Astrocyte (in vitro differentiated cells and primary cell): Measurements from ENCODE around the gene SMIM36. TPM values are rescaled to one million over a fixed set of nuclear protein-coding genes. Genes with fewer than 3 reads are reported as not detected.
A peak's percentile ranks its signal among the peaks of the same experiment; 100 is the strongest.

Source experiments
- DNase-seq: peaks from one replicate; pipeline ENCODE4 v3.0.0-alpha.2; 2010; ENCODE audit warnings: low read depth
- FAIRE-seq: peaks from 2 replicates; lab custom pipeline; 2011; peaks lifted over from hg19 to GRCh38; lab: Jason Lieb, UNC
- H2AFZ ChIP-seq: 2 replicates; pipeline ENCODE4 v1.6.0; 2012; ENCODE audit warnings: low read depth, low read length, inconsistent platforms
- H3K27ac ChIP-seq: 2 replicates; pipeline ENCODE4 v1.5.1; 2011; ENCODE audit warnings: low read depth, low read length, inconsistent platforms
- H3K27me3 ChIP-seq: 2 replicates; pipeline ENCODE4 v1.6.0; 2011; ENCODE audit warnings: low read length, inconsistent platforms; ENCODE audit not compliant: insufficient read depth
- H3K36me3 ChIP-seq: 2 replicates; pipeline ENCODE4 v1.5.1; 2011; ENCODE audit warnings: low read length, inconsistent platforms; ENCODE audit not compliant: insufficient read depth
- H3K4me1 ChIP-seq: 2 replicates; pipeline ENCODE4 v1.5.1; 2011; ENCODE audit warnings: low read length, inconsistent platforms; ENCODE audit not compliant: insufficient read depth
- H3K4me2 ChIP-seq: 2 replicates; pipeline ENCODE4 v1.6.0; 2012; ENCODE audit warnings: low read length, inconsistent platforms
- H3K4me3 ChIP-seq: 2 replicates; pipeline ENCODE4 v1.5.1; 2011; ENCODE audit warnings: low read depth, mild to moderate bottlenecking, low read length, inconsistent platforms; ENCODE audit not compliant: insufficient read depth
- H3K79me2 ChIP-seq: 2 replicates; pipeline ENCODE4 v1.6.0; 2012; ENCODE audit warnings: mild to moderate bottlenecking, low read length, inconsistent platforms; ENCODE audit not compliant: insufficient read depth
- H3K9ac ChIP-seq: 2 replicates; pipeline ENCODE4 v1.6.0; 2012; ENCODE audit warnings: mild to moderate bottlenecking, low read length, inconsistent platforms
- H3K9me3 ChIP-seq: 2 replicates; pipeline ENCODE4 v1.5.1; 2012; ENCODE audit warnings: low read depth, mild to moderate bottlenecking, low read length, inconsistent platforms; ENCODE audit not compliant: insufficient read depth
- H4K20me1 ChIP-seq: 2 replicates; pipeline ENCODE4 v1.6.0; 2012; ENCODE audit warnings: low read length, inconsistent platforms; ENCODE audit not compliant: insufficient read depth
- H3K27ac Mint-ChIP-seq: one replicate; pipeline ENCODE4 v1.8.0; 2021; ENCODE audit warnings: mild to moderate bottlenecking, mixed read lengths; ENCODE audit not compliant: unreplicated experiment
- H3K27me3 Mint-ChIP-seq: one replicate; pipeline ENCODE4 v1.8.0; 2021; ENCODE audit warnings: low read depth, mixed read lengths; ENCODE audit not compliant: unreplicated experiment
- H3K36me3 Mint-ChIP-seq: one replicate; pipeline ENCODE4 v1.8.0; 2021; ENCODE audit warnings: low read depth, mixed read lengths; ENCODE audit not compliant: unreplicated experiment
- H3K4me1 Mint-ChIP-seq: one replicate; pipeline ENCODE4 v1.8.0; 2021; ENCODE audit warnings: low read depth, mixed read lengths; ENCODE audit not compliant: unreplicated experiment
- H3K4me3 Mint-ChIP-seq: one replicate; pipeline ENCODE4 v1.8.0; 2021; ENCODE audit warnings: mild to moderate bottlenecking, moderate library complexity, mixed read lengths; ENCODE audit not compliant: unreplicated experiment
- H3K9me3 Mint-ChIP-seq: one replicate; pipeline ENCODE4 v1.8.0; 2021; ENCODE audit warnings: mild to moderate bottlenecking, mixed read lengths; ENCODE audit not compliant: unreplicated experiment
- CTCF ChIP-seq: IDR thresholded peaks from 2 replicates; pipeline ENCODE4 v1.5.1; 2011; ENCODE audit warnings: low read depth, mild to moderate bottlenecking, inconsistent platforms, low read length, moderate library complexity; ENCODE audit not compliant: insufficient read depth
- EZH2 ChIP-seq: IDR thresholded peaks from 2 replicates; pipeline ENCODE4 v1.6.1; 2012; ENCODE audit warnings: mild to moderate bottlenecking, low read length, inconsistent platforms; ENCODE audit not compliant: insufficient read depth
- total RNA-seq: library from RNA; stranded (reverse); gene quantifications from 2 replicates; pipeline ENCODE4 v1.2.1, GENCODE V29; 2021

The SMIM36 gene
- total RNA-seq, 1 donor from 2014 or later = not detected

DNA sequence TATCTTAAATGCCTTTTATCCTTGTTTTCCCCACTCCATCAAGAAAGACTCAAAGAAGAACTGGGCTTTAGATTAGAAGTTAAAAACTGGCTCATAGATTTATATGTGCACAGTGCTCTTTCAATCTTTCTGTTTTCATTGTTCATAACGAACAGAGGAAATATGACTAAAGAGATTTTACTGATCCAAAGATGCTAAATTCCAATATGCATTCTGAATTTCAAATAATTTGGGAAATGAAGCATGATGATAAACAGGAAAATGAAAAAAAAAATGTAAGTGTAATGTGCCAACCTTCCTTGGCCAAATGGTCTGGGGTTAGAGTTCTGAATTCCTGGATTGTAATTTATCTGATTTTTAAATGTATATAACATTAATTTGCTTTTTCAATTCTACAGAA lies 25.0 kb upstream of the SMIM36 start:
- Mint-ChIP-seq H3K27me3 (no peaks in the 10 kb centered on the region), H3K9me3 (no peaks in the 10 kb centered on the region), H3K27ac (no peak overlapping the region), H3K4me3 (no peak overlapping the region), H3K36me3 (no peaks in the 10 kb centered on the region), H3K4me1 (peaks cover 4% of the 10 kb centered on the region)
- no peak for DNase-seq
- H2AFZ ChIP-seq = no peak overlapping the region
- no peaks in the 10 kb centered on the region for H4K20me1 ChIP-seq
- TF ChIP-seq EZH2 (no peak), CTCF (no peak)
- H3K4me3 ChIP-seq = no peak overlapping the region
- no peak overlapping the region for H3K9ac ChIP-seq
- no peaks in the 10 kb centered on the region for H3K79me2 ChIP-seq
- no peak overlapping the region for H3K4me2 ChIP-seq
- no peaks in the 10 kb centered on the region for H3K9me3 ChIP-seq
- FAIRE-seq = no peak
- H3K4me1 ChIP-seq = peaks cover 2% of the 10 kb centered on the region
- H3K27me3 ChIP-seq = no peaks in the 10 kb centered on the region
- H3K36me3 ChIP-seq = no peaks in the 10 kb centered on the region
- H3K27ac ChIP-seq = no peak overlapping the region

DNA sequence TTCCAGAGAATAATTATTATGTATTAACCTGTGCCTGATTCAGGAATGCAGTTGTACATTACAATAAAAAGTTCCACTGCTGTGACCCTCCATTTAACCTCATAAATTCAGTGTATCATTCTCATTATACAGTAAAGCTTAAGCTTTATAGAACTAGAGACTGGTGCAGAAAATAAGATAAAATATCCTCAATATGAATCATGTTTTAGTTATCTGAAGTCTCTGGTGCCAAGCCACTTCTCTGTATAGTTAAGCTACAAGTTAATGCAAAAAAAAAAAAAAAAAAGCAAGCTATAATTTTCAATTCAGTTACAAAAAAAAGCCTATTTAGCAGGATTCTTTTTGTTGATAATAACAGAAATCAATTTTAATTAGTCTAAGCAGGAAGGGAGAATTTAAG lies 22.4 kb upstream of the SMIM36 start:
- peak; percentile 42 for DNase-seq
- Histone ChIP-seq H3K27me3 (no peaks in the 10 kb centered on the region), H3K36me3 (no peaks in the 10 kb centered on the region), H3K9me3 (no peaks in the 10 kb centered on the region), H3K4me3 (no peak overlapping the region), H3K4me2 (no peak overlapping the region), H3K79me2 (no peaks in the 10 kb centered on the region), H3K9ac (no peak overlapping the region), H2AFZ (no peak overlapping the region), H3K4me1 (no peaks in the 10 kb centered on the region), H3K27ac (no peak overlapping the region), H4K20me1 (no peaks in the 10 kb centered on the region)
- no peak for FAIRE-seq
- H3K27ac Mint-ChIP-seq = no peak overlapping the region
- no peaks in the 10 kb centered on the region for H3K9me3 Mint-ChIP-seq
- H3K36me3 Mint-ChIP-seq = no peaks in the 10 kb centered on the region
- no peak for TF ChIP-seq CTCF
- TF ChIP-seq EZH2 = no peak
- H3K4me3 Mint-ChIP-seq = no peak overlapping the region
- H3K27me3 Mint-ChIP-seq = no peaks in the 10 kb centered on the region
- H3K4me1 Mint-ChIP-seq = no peaks in the 10 kb centered on the region

DNA sequence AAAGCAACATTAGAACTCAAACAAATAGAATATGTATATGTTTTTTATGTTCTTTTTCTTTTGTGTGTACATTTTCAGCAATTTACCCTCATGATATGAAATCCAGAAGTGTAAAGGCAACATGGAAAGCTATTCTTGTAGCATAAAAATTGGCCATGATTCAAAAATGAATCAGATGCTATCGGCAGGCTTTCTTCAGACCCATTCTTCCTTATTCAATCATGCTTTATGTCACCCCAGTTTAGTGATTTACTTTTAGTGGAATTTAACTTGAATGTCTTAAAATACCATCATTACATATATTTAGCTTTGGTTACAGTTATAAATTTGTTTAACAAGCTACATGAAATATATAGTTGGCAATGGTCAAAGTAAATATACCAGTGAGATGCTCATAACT lies 21.4 kb upstream of the SMIM36 start:
- no peak overlapping the region for H2AFZ ChIP-seq
- no peaks in the 10 kb centered on the region for H3K4me1 Mint-ChIP-seq
- no peaks in the 10 kb centered on the region for H3K36me3 ChIP-seq
- no peaks in the 10 kb centered on the region for H3K9me3 ChIP-seq
- H3K79me2 ChIP-seq = no peaks in the 10 kb centered on the region
- H3K27ac ChIP-seq = no peak overlapping the region
- H3K27me3 ChIP-seq = no peaks in the 10 kb centered on the region
- H4K20me1 ChIP-seq = no peaks in the 10 kb centered on the region
- no peaks in the 10 kb centered on the region for H3K36me3 Mint-ChIP-seq
- no peak overlapping the region for H3K4me3 Mint-ChIP-seq
- H3K27ac Mint-ChIP-seq = no peak overlapping the region
- no peak overlapping the region for H3K9ac ChIP-seq
- H3K27me3 Mint-ChIP-seq = no peaks in the 10 kb centered on the region
- TF ChIP-seq EZH2 (no peak), CTCF (no peak)
- no peak for DNase-seq
- H3K4me3 ChIP-seq = no peak overlapping the region
- H3K4me2 ChIP-seq = no peak overlapping the region
- no peaks in the 10 kb centered on the region for H3K9me3 Mint-ChIP-seq
- no peak for FAIRE-seq
- H3K4me1 ChIP-seq = no peaks in the 10 kb centered on the region
